Thyroid gland (tissue), 4 donors: ENCODE measurements around the gene SHOC2. TPM values are rescaled to one million over a fixed set of nuclear protein-coding genes. Genes with fewer than 3 reads are reported as not detected.

Source experiments
- DNase-seq, 2 donors: peaks; one replicate each; pipeline ENCODE4 v3.0.0-alpha.2; 2019
- H3K27ac ChIP-seq, 3 donors: fragments of 200-600 bp; sonication (generic); 1 replicate in 2 of 3; 2 replicates in 1 of 3; pipeline ENCODE4 v1.5.1; 2016 to 2019; ENCODE audit warnings: mild to moderate bottlenecking in 1 of 3, moderate library complexity in 1 of 3
- H3K27me3 ChIP-seq: fragments of 200-600 bp; sonication (generic); one replicate; pipeline ENCODE4 v1.5.1; 2019
- H3K36me3 ChIP-seq, 2 donors: fragments of 200-600 bp; sonication (generic); one replicate each; pipeline ENCODE4 v1.5.1; 2016 to 2019
- H3K4me1 ChIP-seq, 2 donors: fragments of 200-600 bp; sonication (generic); one replicate each; pipeline ENCODE4 v1.5.1; 2017 to 2019
- H3K4me3 ChIP-seq, 3 donors: fragments of 200-600 bp; sonication (generic); replicated peaks in 1 of 3; 1 replicate in 2 of 3; 2 replicates in 1 of 3; pipeline ENCODE4 v1.5.1; 2016; ENCODE audit warnings: mild to moderate bottlenecking in 1 of 3
- H3K9me3 ChIP-seq: fragments of 200-600 bp; sonication (generic); one replicate; pipeline ENCODE4 v1.5.1; 2017
- POLR2A ChIP-seq, 2 donors: fragments of 450-650 bp; IDR thresholded peaks; one replicate each; pipeline ENCODE4 v1.6.1; 2017; ENCODE audit warnings: antibody characterized with exemption in 2 of 2, mild to moderate bottlenecking in 2 of 2, moderate library complexity in 1 of 2
- whole genome bisulfite sequencing, 2 donors: methylation state at CpG; one replicate each; pipeline ENCODE4 v1.1.5; 2017; 5-methylcytosine and 5-hydroxymethylcytosine counted together
- intact Hi-C: fragments of 100-400 bp; cut with DNase I; formaldehyde crosslinking; loops from one replicate; pipeline ENCODE4 v1.15.1; 2023
- total RNA-seq, 4 donors: library from RNA; depleted of rRNA; stranded (reverse); fragments of >200 nt; gene quantifications; one replicate each; pipeline ENCODE4 v1.2.3, GENCODE V29; 2016
- TF ChIP-seq, protein P1 (sequence below), 6 experiments: fragments of 200-600 bp in 3 of 6; fragments of 450-650 bp in 3 of 6; sonication (generic) in 3 of 6; IDR thresholded peaks; one replicate each; pipeline ENCODE4 v1.5.1; 2016 to 2019; ENCODE audit warnings: antibody characterized with exemption in 6 of 6, mild to moderate bottlenecking in 2 of 6, inconsistent platforms in 1 of 6, moderate library complexity in 1 of 6

The SHOC2 gene
- total RNA-seq, 4 donors from 2014 or later: 62.2 to 96.2 (median 71.1) TPM

DNA sequence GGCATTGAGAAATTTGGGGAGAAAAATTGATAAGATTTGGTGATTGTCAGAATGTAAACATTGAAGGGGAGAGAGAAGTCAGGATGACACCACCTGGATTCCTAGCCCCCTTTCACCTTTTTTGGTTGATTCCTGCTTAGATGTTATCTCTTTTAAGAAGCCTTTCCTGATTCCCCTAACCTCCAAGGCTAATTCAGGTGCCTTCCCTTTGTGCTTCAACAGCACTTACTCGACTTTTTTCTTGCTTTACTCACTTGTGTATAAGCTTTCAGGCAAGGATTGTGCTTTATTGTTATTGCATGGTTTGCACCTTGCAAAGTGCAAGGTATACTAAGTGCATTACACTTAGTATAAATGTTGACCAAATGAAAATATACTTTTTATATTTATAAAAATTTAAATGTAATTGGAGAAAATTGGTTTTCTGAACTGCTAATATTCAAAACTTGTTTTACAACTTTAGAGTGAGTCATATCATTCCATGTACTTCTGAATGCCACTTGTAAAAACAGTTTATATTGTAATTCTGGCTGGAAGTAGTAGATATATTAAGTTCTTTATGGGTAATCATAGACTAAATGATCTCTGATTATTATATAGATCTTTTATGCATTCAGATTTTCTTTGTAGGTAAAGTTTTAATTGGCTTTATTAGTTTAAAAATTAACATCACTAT is 13.2 kb downstream of the SHOC2 start:
- Histone ChIP-seq H3K9me3 (no peaks in the 10 kb centered on the region), H3K27me3 (no peaks in the 10 kb centered on the region), H3K4me3 (no peak overlapping the region), H3K4me1 (peaks cover 35 to 38% of the 10 kb centered on the region in 2 donors), H3K36me3 (no peaks in the 10 kb centered on the region), H3K27ac (peak overlapping the region; percentile 57 to 84 (median 62))
- DNase-seq: no peak
- intact Hi-C loops: no loop called here
- 19 to 36% methylated on average over 1 of the region's 1 CpG for WGBS, 2 donors
- TF ChIP-seq, protein P1, sequence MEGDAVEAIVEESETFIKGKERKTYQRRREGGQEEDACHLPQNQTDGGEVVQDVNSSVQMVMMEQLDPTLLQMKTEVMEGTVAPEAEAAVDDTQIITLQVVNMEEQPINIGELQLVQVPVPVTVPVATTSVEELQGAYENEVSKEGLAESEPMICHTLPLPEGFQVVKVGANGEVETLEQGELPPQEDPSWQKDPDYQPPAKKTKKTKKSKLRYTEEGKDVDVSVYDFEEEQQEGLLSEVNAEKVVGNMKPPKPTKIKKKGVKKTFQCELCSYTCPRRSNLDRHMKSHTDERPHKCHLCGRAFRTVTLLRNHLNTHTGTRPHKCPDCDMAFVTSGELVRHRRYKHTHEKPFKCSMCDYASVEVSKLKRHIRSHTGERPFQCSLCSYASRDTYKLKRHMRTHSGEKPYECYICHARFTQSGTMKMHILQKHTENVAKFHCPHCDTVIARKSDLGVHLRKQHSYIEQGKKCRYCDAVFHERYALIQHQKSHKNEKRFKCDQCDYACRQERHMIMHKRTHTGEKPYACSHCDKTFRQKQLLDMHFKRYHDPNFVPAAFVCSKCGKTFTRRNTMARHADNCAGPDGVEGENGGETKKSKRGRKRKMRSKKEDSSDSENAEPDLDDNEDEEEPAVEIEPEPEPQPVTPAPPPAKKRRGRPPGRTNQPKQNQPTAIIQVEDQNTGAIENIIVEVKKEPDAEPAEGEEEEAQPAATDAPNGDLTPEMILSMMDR (IDR thresholded peaks at IDR 0.05): no peak
- no peak for TF ChIP-seq POLR2A (IDR thresholded peaks at IDR 0.05)

DNA sequence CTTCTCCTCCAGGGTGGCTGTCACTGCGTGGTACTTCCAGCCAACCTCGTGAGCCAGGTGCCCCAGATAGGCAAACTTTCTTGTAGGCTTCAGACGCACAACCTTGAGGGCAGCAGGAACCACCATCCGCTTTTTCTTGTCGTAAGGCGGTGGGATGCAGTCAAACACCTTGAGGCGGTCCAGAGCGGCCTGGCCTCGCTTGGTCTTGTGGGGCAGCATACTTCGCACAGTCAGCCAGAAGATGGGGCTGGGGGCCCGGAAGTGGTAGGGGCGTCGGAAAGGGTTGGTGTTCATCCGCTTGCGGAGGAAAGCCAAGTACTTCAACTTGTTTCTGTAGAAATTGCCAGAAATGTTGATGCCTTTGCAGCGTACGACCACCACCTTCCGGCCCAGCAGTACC is 17.4 kb downstream of the SHOC2 start:
- Histone ChIP-seq H3K9me3 (no peaks in the 10 kb centered on the region), H3K27ac (no peak overlapping the region), H3K4me1 (peaks cover 18 to 22% of the 10 kb centered on the region in 2 donors), H3K36me3 (no peaks in the 10 kb centered on the region), H3K27me3 (no peaks in the 10 kb centered on the region), H3K4me3 (no peak overlapping the region)
- no peak for DNase-seq
- intact Hi-C loops: no loop called here
- TF ChIP-seq, protein P1 (IDR thresholded peaks at IDR 0.05): no peak
- TF ChIP-seq POLR2A (IDR thresholded peaks at IDR 0.05): no peak
- WGBS, 2 donors: 96% methylated on average over 18 of the region's 18 CpGs

DNA sequence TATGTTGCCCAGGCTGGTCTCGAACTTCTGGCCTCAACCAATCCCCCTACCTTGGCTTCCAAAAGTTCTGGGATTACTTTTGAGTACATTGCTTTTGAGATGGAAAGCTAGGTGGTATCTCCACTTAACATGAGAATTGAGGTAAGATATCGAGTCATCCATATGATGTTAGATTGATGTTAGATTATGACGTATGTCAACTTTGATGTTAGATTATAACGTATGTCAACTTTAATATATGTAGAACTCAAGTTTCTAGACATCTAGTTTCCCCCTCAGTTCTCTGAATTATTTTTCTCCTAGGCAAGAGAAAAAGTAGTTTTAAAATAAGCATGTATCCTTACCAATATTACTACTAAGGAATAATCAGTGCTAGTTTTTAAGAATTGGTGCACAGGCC is 20.0 kb downstream of the SHOC2 start:
- intact Hi-C loops: no loop called here
- 96 to 97% methylated on average over 4 of the region's 4 CpGs for WGBS, 2 donors
- DNase-seq: no peak
- no peaks in the 10 kb centered on the region for H3K36me3 ChIP-seq
- H3K27me3 ChIP-seq: no peaks in the 10 kb centered on the region
- TF ChIP-seq, protein P1 (IDR thresholded peaks at IDR 0.05): no peak
- no peak for TF ChIP-seq POLR2A (IDR thresholded peaks at IDR 0.05)
- H3K27ac ChIP-seq: no peak overlapping the region
- H3K9me3 ChIP-seq: no peaks in the 10 kb centered on the region
- no peaks in the 10 kb centered on the region for H3K4me1 ChIP-seq
- H3K4me3 ChIP-seq: no peak overlapping the region

DNA sequence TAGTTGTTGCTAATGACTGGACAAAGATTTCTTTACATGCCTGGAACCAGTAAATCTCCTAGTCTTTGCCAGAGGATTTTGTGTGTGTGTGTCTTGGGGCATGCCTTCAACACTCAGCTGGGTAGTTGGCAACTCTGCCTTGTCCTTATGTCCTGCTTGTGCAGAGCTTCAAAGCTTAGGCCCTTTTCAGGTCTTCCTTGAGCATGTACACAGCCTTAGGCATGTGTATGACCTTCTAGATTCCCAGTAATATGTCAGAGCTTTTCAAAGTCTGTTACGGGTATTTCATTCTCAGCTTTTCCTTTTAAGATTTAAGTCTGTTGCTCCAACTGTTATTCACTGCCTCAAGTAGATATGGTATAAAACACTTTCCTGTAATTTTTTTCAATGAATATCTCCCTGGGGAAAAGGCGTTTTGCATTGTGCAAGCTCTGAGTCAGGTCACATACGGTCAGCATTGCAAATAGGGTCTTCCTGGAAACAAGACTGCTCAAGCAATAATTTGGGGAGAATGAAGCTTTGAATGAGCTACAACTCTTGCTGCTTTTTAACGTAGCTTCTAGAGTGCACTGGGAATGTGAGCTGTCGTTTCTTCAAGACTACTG is 25.5 kb downstream of the SHOC2 start:
- no peaks in the 10 kb centered on the region for H3K27me3 ChIP-seq
- no peak overlapping the region for H3K4me3 ChIP-seq
- H3K9me3 ChIP-seq: no peaks in the 10 kb centered on the region
- H3K4me1 ChIP-seq: peaks cover 0 to 12% of the 10 kb centered on the region in 2 donors
- DNase-seq: no peak
- no peak overlapping the region for H3K27ac ChIP-seq
- TF ChIP-seq, protein P1 (IDR thresholded peaks at IDR 0.05): no peak
- no peak for TF ChIP-seq POLR2A (IDR thresholded peaks at IDR 0.05)
- WGBS, 2 donors: 67 to 78% methylated on average over 5 of the region's 5 CpGs
- no peaks in the 10 kb centered on the region for H3K36me3 ChIP-seq
- intact Hi-C loops: no loop called here

DNA sequence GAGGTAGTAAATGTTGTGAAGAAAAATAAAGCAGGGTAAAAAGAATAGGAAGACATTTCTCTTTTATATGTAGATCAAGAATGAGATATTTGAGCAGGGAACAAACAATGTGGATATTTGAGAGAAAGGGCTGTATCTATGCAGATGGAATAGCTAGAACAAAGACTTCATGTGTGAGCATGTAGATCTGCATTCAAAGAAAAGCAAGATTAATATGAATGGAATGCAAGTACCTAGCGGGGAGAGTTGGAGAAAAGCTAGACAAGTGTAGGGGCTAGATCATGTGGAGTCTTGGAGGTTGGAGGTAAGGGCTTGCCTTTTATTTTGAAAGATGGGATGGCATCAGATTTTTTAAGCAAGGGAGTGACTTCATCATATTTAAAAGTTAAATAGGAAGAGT is 27.1 kb downstream of the SHOC2 start:
- no peaks in the 10 kb centered on the region for H3K36me3 ChIP-seq
- WGBS, 2 donors: 91 to 95% methylated on average over 1 of the region's 1 CpG

More for the DNA sequence above, 27.1 kb downstream of the SHOC2 start:
- DNase-seq: no peak
- intact Hi-C loops: no loop called here
- H3K9me3 ChIP-seq: no peaks in the 10 kb centered on the region
- H3K4me3 ChIP-seq: no peak overlapping the region
- H3K4me1 ChIP-seq: peaks cover 0 to 12% of the 10 kb centered on the region in 2 donors
- no peak overlapping the region for H3K27ac ChIP-seq
- TF ChIP-seq, protein P1 (IDR thresholded peaks at IDR 0.05): no peak
- TF ChIP-seq POLR2A (IDR thresholded peaks at IDR 0.05): no peak
- H3K27me3 ChIP-seq: no peaks in the 10 kb centered on the region
